ENCODE data around the gene LMTK3. TPM values are rescaled to one million over a fixed set of nuclear protein-coding genes. Genes with fewer than 3 reads are reported as not detected.
A peak's percentile ranks its signal among the peaks of the same experiment; 100 is the strongest.
"Not testable (repeated sequence)": the region's sequence is repeated elsewhere in the genome, so short reads cannot be mapped to it uniquely, and the experiment has no call there.

LMTK3 gene
- total and polyA plus RNA-seq, 9 of the 15 experiments (the other 6 are each of a cell fraction or from before 2014, with no cell fraction given), result 0.35 to 12.3 (median 2.0) TPM; not detected in 2

GRCh38 chr19:48539503-48540096 lies 28.0 kb upstream of the LMTK3 start (continued):
- TF ChIP-seq NELFE (IDR thresholded peaks at IDR 0.05; ENCODE audit: insufficient read depth, insufficient read length), result no peak
- TF ChIP-seq C11orf30 (IDR thresholded peaks at IDR 0.05; ENCODE audit: low read depth), result peak; percentile 36; the same call in 1 of the 2 replicates
- no peak for TF ChIP-seq MAX (CRISPR knock-in tag; IDR thresholded peaks at IDR 0.05)

GRCh38 chr19:48538057-48538456 lies 26.4 kb upstream of the LMTK3 start:
- H3K9me1 ChIP-seq (ENCODE audit: control insufficient read depth, insufficient read depth, low read length); in situ Hi-C loops (cut with MboI); H4K20me1 ChIP-seq (replicated peaks; ENCODE audit: control insufficient read depth, insufficient read depth, low read length); ATAC-seq; H2AFZ ChIP-seq (ENCODE audit: low read depth, low read length); H3K4me2 ChIP-seq (ENCODE audit: insufficient read depth, low read length); H3K36me3 ChIP-seq (ENCODE audit: control insufficient read depth, insufficient read depth, low read length); FAIRE-seq; H3K27ac ChIP-seq (ENCODE audit: extremely low read depth, low read depth, low read length); DNase-seq (ENCODE audit: extremely low read depth in 1 of 4, low spot score in 3 of 4); H3K27me3 ChIP-seq (ENCODE audit: control insufficient read depth in 2 of 2, insufficient read depth in 2 of 2, low read length in 2 of 2); H3K9me3 ChIP-seq (replicated peaks; ENCODE audit: control insufficient read depth, insufficient read depth, low read depth, low read length); H3K4me1 ChIP-seq (replicated peaks in 1 of 2; ENCODE audit: control insufficient read depth in 2 of 2, insufficient read depth in 2 of 2, low read length in 2 of 2); H3K4me3 ChIP-seq; H3K79me2 ChIP-seq (ENCODE audit: control insufficient read depth, insufficient read depth, low read length); CTCF ChIA-PET (ENCODE audit: low intra/inter-chr PET ratio); POLR2A ChIA-PET; H3K9ac ChIP-seq (ENCODE audit: insufficient read depth in 1 of 2, low read depth in 2 of 2, low read length in 2 of 2); intact Hi-C loops (cut with micrococcal nuclease); BruUV-seq (replicated peaks): not testable (repeated sequence)
- 58% methylated on average over 6 of the region's 8 CpGs for whole genome bisulfite sequencing (ENCODE audit: insufficient coverage, low coverage, missing lambda C conversion rate)
- peak; percentile 84 for TF ChIP-seq ZNF146 (CRISPR knock-in tag; IDR thresholded peaks at IDR 0.05; ENCODE audit: unreplicated experiment)
